Stimulated activated CD4-positive, alpha-beta T cell treated with anti-CD3 and anti-CD28 coated beads, Interleukin-2, amount 100 ng/mL, for 48 hours (primary cell): ENCODE data around the gene ETFA.
A peak's percentile ranks its signal among the peaks of the same experiment; 100 is the strongest.

Experiments
- DNase-seq, 2 donors: peaks; one replicate each; pipeline ENCODE4 v3.0.0-alpha.2; 2020

ETFA gene

DNA sequence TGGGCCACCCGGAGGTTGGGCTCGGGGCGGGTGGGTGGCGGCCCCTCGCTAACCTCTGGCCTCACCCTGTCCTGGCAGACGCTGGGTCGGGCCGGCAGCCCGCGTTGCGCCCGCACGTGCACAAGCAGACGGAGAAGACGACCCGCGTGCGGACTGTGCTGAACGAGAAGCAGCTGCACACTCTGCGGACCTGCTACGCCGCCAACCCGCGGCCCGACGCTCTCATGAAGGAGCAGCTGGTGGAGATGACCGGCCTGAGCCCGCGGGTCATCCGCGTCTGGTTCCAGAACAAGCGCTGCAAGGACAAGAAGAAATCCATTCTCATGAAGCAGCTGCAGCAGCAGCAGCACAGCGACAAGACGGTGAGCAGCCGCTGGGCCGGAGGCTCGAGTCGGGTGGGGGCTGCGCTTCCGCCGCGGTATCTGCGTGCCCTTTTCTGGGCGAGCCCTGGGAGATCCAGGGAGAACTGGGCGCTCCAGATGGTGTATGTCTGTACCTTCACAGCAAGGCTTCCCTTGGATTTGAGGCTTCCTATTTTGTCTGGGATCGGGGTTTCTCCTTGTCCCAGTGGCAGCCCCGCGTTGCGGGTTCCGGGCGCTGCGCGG is 29.0 kb upstream of the ETFA start:
- DNase-seq, result no peak

DNA sequence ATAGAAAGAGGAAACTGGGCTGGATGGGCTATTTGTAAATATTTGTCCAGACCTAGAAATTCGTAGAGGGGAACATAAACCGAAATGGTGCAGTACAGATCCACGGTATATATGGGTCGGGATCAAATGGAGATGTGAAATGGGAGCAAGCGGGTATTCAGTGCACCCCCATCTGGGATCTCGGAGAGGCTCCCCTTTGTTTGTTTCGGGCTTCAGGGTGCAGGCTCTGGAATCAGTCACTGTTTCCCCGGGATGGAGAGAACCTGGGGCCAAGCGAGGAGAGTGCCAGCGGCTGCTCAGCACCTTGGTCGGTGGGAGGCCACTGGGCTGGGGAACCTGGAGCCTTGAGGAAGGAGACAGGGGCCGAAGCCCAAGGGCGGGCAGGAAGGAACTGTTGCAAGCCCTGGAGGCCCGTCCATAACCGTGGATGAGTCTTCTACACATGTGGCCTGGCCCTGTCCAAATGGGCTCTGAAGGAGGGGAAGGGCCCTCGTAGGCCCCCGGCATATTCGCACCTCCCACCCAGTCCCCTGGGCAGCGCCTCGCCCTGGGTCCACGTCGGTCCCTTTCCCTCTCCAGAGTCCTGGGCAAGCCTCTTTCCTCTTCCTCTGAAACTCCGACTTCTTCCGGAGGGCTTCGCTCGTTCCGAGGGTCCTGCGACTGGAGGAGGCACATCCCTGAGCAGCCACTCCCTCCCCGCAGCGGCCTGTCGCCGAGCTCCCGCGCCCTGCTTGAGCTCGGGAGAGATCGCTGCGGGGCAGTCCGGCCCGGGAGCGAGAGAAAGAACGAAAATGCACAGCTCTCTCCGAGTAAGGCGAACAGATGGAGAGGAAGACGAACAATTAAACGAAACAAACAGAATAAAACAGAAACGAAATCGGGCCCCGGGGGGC is 28.3 kb upstream of the ETFA start:
- no peak for DNase-seq

DNA sequence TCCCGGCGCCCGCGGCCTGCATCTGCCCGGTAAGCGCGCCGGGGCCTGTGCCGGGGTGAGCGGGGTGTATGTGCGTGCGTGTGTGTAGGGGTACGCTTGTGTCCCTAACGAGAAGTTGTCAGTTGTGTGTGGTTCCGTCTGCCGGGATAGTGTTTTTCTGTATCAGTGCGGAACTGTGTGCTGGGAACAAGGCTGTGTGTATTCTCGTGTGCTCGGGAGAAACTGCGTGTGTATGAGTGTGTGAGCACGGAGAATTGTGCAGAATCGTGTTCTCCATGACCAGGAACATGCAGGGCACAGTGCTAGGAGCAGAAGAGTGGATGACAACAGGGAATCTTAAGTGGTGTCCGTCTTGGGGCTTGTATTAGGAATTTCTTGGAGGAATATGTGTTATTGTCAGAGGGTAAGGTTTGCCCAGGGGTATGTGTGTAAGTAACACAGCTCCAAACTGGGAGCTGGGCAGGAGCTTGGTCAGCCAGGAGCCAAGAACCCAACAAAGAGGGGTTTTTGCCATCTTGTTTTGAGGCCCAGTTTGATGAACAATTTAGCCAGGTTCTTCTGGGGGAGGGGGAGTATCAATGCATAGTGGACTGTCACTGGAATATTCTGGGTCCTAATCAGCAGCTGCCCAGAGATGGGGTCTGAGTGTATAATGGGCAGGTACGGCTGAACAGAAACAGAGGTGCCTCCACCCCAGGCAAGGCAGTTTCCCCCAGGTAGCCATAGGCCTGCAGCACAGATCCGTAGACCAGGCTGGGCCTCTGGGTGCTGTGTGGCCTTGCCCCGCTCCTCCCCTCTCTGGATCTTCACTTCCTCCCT is 27.4 kb upstream of the ETFA start:
- no peak for DNase-seq

- DNase-seq, result no peak
Measured at GRCh38 chr15:76337696-76338485, 26.6 kb upstream of the ETFA start.

DNA sequence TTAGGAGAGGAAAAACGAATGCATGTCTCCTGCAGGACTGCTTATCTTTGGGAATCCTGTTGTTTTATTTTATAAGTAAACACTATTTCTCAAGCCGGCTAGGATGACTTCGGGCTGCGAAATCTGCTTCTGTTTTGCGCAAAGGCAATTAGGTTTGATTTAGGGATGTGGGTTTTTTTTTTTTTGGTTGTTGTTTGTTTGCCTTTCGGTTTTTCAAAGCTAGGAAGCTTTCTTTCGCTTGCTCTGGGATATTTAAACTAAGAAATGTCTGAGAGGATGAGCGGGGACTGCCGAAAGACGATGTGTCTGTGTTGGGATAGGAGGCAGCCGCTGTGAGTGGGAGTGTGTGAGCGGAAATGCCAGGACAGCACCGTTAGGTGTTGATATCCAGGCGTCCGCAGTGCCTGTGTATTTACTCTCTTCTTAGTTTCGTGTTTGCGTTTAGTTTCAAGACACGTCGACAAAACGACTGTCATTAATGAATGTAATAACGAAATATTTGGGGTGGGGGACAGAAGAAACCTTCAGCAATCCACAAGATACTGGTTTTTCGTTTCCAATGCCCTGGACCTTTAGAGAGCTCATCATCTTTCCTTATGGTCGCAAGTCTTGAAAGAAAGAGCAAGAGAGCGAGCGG is 25.9 kb upstream of the ETFA start:
- no peak for DNase-seq

- peak; percentile 65 to 66 for DNase-seq
Measured at GRCh38 chr15:76336254-76337058, 25.2 kb upstream of the ETFA start, which contains the start of gene ISL2. Gene ISL2 (plus strand): TSS chr15:76336773. CDS start chr15:76336884, 111 bp downstream.

- DNase-seq, result no peak
Measured at GRCh38 chr15:76335307-76336253, 24.3 kb upstream of the ETFA start.

DNA sequence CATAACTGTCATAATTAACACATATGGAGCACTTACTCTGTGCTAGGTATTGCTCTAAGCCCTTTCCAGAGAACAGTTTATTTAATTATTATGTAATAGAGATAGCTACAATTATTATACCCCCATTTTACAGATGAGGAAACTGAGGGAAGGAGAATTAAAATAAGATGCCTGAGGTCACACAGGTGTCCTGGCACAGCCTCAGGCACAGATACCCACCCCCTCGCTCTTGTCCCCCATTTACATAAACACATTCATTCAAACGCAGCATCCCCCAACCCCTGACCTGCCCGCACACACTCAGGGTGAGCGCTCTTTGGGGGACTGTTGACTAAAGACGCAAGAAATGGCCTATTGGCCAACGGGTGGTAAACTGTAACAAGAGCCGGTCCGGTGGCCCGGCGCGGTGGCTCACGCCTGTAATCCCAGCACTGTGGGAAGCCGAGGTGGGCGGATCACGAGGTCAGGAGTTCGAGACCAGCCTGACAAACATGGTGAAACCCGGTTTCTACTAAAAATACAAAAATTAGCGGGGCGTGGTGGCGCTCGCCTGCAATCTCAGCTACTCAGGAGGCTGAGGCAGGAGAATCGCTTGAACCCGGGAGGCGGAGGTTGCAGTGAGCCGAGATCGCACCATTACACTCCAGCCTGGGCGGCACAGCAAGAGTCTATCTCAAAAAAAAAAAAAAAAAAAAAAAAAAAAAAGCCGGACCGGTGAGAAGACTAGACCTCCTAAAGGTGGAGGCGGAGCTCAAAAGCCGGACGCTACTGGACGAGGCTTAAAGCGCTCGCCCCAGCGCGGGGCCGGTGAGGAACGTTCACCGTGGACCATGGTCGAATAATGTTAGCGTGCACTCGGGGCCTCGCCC is 23.4 kb upstream of the ETFA start:
- no peak for DNase-seq

DNA sequence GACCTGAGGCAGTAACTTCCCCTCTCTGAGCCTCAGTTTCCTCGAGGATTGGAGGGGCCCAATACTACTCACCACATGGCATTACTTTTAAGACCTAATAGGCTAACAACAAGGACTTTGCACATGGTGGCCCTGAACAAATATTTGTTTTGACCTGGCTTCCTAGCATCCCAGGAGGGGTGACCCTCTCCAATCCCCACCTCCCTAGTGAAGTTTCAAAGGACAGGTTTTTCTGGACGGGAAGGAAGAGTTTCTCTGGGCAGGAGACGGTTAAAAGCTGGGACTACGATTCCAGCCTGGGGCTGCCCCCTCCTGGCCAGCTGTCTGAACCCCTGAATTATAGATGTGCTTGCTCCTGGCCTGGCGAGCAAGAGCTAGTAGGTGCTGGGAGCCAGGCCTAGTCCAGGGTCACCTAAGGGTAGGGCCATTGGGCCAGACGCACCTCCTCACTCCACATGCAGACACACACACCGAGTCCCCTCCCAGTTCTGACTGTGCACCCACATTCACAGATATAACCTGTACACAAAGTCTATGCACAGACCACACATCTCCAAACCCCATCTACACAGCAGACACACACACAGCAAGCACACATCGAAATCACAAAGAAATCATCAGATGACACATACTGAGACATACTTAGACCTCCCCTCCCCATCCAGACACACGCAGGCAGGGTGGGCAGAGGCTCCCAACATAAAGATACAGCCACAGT is 22.6 kb upstream of the ETFA start:
- no peak for DNase-seq

DNA sequence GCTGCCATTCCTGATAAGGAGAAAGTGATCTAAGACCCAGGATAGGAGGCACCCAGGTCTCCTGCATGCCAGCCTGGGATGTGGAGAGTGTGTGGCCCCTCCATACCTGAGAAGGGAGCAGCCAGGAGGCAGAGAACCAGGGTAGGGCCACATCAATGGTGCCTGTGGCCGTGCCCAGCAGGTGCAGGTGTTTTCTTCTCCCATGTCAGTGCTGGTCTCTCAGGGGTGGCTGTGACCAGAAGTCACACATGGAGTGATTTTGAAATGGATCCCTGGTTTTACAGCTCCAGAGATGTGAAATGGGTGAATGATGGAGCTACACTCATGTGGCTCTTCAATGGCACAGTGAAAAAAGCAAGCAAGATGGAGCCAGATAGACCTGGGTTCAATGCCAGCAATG is 22.0 kb upstream of the ETFA start:
- DNase-seq, result no peak

DNA sequence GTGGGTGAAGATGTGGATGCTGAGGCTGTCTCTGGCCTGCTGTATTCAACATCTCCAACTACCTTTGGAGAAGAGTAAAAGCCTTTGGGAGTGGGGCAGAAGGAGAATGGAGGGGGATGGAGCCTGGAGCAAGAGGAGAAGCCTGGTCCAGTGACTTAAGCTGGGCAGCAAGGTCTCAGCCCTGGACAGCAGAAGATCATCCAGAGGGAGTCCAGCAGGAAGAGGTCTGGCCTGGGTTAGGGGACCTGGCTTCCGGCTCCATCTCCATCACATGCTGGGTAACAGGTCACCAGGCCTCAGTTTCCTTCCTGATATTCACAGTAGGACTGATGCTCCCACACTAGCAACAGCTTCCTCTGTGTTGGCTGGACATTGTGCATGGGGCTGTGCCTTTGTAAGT is 21.5 kb upstream of the ETFA start:
- no peak for DNase-seq

DNA sequence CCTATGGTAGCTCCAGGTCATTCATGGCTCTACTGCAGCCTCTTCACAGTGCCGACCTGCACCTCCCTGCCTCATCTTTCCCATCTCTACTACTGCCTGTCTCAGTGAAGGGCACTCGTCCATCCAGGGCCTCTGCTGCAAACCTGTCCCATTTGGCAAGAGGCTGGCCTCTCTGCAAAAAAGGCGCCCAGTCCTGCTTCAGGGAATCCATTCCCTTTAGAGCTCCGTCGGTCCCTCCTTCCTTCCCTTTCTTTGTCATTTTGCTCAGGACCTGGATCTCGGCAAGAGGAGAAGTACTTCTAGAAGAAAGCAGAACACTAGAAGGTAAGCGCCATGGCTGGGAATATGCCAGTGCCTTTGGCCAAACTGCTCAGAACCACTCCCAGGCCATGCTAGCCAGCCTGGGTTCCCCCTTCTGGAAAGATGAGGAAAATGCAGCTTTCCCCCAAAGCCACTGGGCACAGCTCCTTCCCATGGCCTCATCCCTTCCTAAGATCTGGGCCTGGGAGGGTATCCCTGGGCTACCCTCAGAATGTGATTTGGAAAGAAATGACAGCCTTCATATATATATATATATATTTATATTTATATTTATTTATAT is 18.9 kb upstream of the ETFA start:
- no peak for DNase-seq

DNA sequence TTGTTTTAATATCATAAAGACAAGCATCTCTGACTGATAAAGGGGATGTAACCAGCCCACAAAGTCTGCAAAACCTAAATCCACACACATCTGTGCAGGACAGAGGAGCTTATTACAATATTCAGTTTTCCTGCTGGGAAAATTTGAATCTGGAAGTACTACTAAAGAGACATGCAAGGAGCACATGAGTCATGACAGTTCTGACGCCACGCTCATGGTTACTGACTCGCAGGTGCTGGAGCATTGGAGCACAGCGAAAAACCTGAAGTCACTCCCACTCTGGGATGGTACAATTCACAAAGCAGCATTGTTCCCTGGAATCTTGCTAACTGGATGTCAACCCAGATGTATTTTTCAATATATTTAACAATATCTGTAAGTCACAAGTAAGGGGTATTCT is 17.7 kb upstream of the ETFA start:
- DNase-seq, result no peak

GRCh38 chr15:76328106-76328696 is 16.9 kb upstream of the ETFA start:
- DNase-seq, result no peak

- no peak for DNase-seq
Measured at GRCh38 chr15:76327191-76328105, 16.2 kb upstream of the ETFA start.

- no peak for DNase-seq
Measured at GRCh38 chr15:76325704-76326103, 14.4 kb upstream of the ETFA start.
